GM21367 (cell line): ENCODE measurements around the gene TMEM132D.

Source experiments
- ATAC-seq: cut with Tn5 transposase; IDR thresholded peaks from one replicate; pipeline ENCODE4 v1.9.1; 2021; ENCODE audit not compliant: unreplicated experiment

TMEM132D gene

DNA sequence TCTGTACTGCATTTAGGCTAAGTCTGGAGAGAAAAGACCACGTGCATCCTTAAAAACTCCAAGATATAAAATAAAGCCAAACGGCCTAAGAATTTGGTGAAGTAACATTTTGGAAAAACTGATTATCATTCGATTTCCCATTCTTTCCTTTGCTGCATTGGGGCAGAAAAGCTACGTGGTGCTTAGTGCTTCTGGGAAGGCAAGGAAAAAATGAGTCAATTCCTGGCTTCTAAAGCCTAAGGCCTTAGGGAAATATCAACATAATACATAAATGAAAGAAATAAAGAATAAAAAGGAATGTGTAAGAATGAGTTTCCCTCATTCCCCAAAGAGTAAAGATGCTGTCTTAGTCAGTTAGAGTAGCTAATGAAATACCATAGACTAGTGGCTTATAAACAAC lies 530.1 kb downstream of the TMEM132D start:
- ATAC-seq: no peak

DNA sequence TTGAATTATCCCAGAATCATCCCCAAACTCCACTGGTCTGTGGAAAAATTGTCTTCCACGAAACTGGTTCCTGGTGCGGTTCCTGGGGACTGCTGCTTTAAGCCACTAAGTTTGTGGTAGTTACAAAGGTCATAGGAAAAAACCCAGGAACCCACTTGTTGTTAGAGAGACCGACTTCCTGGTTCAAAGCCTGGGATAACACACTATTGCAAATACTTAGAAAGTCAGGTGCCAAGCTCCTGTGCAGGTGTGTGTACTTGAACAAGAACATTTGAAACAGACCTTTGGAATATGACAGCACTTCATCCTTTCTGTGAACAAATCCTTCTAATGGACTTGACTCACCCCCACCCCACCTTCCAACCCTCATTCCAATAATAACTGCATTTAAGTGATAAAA lies 530.9 kb downstream of the TMEM132D start:
- ATAC-seq: no peak

DNA sequence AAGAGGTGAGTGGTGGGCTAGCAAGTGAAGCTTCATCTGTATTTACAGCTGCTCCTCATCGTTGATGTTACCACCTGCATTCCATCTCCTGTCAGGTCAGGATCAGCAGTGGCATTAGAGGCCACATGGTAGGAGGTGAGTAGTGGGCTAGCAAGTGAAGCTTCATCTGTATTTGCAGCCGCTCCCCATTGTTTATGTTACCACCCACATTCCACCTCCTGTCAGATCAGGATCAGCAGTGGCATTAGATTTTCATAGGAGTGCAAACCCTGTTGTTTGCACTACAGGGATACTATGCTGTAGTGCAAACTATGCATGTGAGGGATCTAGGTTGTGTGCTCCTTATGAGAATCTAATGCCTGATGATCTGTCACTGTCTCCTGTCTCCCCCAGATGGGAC lies 531.5 kb downstream of the TMEM132D start:
- ATAC-seq: no peak

DNA sequence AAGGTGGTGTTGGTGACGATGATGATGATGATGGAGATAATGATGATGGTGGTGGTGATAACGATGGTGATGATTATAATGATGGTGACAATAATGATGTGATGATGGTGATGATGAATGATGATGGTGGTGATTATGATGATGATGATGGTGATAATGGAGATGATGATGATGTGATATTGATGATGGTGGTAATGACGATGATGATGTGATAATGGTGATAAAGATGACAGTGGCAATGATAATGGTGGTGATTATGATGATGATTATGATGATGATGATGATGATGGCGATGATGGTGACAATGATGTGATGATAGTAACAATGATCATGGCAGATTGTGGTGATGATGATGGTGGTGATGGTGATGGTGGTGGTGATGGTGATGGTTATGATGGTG lies 532.6 kb downstream of the TMEM132D start:
- ATAC-seq: no peak

DNA sequence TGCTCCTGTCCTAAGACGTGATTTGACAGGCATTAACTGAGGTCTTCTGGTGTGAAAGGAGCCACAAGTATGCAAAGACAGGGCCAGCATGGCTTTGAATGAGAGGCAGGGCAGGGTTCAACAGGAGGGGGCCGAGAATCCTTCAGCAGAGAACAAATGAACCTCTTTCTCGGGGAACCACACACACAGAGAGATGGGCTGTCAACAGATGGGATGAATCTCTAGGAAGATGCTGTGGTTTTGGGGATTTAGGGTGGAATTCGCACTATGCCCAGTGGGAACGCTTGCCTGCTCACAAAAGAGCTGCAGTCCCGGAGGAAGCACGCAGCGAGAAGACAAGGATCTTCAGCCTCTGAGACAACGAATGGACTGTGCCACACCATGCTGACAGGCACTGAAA lies 537.2 kb downstream of the TMEM132D start:
- no peak for ATAC-seq

DNA sequence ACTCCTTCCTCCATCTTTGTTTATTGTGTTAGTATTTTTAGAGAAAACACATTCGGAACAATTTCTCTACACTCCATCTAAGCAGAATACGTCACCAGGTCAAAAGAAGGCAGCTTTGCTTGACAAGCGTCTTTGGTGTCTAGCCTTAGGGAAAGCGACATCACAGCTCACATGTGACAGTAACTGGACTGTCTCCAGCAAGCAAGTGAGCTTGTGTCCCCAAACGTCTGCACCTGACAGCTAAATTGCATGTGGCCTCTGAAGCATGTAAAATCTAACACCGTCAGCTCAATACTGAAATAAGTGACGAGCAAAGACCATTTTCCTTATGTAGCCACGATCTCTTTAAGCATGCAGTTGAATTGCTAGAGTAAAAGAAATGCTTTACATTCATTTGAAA lies 540.8 kb downstream of the TMEM132D start:
- ATAC-seq: no peak

DNA sequence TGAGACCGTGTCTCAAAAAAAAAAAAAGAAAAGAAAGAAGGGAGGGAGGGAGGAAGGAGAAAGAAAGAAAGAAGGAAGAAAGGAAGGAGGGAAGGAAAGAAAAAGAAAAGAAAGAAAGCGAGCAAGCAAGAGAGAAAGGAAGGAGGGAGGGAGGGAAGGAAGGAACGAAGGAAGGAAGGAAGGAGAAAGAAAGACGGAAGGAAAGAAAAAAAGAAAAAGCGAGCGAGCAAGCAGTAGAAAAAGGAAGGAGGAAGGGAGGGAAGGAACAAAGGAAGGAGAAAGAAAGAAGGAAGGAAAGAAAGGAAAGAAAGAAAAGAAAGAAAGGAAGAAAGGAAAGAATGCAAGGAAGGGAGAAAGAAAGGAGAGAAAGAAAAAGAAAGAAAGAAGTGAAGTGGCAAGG lies 546.6 kb downstream of the TMEM132D start:
- no peak for ATAC-seq

DNA sequence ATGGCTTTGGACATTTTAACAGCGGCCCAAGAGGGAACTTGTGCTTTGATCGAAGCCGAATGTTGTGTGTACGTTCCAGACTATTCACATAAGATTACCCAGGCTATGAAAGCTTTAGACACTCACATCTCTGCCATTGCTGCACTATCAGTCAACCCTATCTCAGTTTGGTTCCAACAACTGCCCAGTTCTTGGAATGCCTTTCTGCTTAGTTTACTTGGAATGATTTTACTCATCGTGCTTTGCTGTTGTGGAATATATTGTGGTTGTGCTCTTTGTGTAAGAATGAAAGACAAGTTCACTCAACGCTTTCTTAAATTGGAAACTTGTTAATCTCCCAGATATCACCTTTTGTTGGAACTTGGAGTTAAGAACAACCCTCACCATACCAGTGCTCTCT lies 552.3 kb downstream of the TMEM132D start:
- no peak for ATAC-seq

DNA sequence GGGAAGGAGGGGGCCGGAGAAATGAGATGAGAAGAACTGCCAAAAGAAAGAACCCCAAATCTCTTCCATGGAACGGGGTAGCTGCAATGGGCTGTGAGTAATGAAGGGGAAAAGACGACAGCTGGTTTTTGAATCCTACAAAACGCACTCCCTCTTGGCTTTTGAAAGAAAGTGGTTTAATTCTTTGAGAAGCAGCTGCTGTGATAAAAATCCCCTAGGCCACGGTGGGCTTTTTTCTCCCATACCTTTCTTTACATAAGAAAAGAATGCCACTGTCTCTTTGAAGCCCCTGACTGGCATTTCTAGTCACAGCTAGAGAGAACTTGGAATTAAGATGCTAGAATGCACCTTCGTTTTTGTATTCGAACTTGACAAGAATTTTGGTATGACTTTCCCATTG lies 564.5 kb downstream of the TMEM132D start:
- no peak for ATAC-seq

DNA sequence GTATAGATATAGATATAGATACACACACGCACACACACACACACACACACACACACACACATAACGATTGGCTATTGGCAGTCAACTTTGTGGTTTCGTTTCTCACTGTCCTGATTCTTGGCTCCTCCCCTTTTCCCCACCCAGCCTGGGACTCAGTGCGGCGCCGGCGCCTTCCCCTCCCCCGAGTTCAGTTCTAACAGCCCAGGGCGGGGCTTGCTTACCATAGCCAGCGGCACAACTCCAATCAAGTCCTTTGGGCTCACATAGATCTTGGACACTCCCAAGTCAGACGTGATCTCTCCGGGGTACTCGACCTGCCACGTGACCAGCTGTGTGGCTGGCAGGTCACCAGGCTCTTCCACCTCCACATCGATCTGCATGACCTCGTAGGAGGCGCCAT lies 566.4 kb downstream of the TMEM132D start:
- ATAC-seq: no peak

DNA sequence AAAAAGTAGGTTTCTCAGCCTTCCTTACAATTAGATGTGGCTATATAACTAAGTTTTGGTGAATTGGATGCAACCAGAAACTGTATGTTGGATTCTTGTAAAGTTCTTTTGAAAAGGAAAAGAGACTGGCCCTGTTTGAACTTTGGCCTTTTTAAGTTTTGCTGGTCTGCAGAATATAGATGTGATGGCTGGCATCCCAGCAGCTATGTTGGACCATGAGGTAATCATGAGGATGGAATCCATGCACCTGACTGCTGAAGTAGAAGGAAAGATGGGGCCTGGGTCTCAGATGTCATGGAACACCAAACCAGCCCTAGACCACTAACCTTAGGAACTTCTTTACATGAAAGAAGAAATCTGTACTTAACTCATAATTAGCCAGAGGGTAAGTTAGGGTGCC lies 568.1 kb downstream of the TMEM132D start:
- ATAC-seq: no peak

DNA sequence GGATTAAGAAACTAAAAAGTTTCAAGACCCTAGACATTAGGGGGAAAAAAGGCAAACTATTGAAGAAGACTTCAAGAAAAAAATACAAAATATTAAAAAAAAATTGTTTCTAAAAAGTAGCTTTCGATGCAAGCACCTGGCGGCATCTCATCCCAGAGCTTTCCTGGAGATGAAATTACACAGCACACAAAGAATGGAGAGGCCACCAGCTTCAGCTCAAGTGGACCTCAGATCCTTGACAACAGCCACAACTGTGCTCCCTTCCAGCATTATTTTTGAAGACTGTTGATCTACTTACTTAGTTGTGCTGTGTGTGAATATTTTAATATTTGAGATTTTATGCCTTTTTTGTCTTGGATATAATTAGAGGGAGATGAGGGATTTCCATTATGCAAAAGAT lies 571.5 kb downstream of the TMEM132D start:
- ATAC-seq: no peak

DNA sequence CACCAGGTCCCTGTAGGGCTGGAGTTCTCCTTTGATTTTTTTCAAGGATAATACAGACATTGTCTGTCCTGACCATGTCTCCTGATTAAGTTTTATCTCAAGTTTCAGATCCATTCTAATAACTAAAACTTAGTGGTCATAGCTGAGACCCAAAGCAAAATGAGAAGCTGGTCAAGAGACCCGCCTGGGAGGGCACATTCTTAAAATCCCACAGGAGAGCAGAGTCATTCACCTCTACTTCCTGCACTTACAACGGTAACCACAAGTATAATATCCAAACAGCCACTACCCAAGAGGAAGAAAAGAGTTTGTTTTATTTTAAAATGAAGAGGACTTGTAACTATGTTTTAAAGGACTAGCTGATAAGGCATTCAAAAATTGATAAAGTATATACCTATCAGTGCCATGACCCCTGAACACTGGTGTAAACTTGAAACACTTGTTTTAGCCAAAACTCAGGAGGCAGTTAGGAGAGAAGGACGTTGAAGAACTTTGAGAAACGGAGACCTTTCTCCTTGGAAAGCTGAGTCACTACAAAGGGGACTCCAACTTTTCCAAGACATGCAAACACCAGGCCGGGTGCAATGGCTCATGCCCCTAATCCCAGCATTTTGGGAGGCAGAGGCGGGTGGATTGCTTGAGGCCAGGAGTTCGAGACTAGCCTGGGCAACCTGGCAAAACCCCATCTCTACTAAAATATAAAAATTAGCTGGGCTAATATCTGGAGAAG lies 572.3 kb downstream of the TMEM132D start:
- no peak for ATAC-seq

DNA sequence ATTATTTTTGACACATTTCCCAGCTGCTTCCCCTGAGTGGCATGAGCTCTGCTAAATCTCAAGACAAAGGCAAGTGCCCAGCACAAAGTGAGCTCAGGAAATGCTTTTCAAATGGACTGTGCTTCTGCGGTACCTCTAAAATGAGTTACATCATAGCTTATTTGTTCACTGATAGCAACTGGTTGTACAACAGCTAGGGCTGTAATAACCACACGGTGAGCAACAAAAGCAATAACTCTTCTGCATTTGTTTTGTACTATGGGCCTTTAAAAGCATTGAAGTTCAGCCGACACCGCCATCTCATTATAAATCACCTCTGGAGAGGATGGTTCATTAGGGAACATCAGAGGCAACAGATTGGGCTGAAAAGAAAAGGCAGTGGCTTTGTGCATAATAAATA lies 575.6 kb downstream of the TMEM132D start:
- ATAC-seq: no peak

DNA sequence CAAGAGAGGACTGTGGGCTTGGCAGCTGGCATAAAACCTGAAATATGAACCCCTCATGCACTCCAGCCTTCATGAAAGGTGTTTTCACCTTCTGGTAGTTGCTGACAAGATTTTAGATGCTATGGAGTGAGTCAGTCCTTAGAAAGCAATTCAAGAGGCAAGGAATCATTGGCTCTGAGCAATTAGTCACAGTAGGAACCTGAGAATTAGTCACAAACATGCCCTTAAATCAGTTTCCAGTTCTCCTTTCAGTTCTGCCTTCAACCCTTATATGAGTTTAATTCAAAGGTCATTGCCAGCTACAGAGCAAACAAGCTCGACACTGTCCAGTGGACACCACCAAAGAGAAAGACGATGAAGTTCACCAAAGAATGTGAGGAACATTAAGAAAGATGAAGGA lies 578.3 kb downstream of the TMEM132D start:
- no peak for ATAC-seq

DNA sequence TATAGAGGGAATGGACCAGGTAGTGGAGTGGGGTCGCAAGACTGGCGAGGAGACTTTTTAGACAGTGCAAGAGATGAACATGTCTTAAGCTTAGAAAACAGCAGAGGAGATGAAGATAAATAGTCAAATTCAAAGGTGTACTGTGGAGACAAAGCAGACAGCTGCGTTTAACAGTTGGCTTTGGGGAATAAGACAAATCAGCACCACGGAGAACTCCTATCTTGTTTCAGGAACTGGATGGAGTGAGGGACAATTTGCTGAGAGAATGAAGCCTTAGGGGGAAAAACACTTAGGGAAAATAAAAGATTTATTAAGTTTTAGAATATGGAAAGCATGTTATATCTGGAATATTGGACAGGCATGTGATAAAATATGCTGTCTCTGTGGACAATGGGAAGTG lies 591.8 kb downstream of the TMEM132D start:
- no peak for ATAC-seq

DNA sequence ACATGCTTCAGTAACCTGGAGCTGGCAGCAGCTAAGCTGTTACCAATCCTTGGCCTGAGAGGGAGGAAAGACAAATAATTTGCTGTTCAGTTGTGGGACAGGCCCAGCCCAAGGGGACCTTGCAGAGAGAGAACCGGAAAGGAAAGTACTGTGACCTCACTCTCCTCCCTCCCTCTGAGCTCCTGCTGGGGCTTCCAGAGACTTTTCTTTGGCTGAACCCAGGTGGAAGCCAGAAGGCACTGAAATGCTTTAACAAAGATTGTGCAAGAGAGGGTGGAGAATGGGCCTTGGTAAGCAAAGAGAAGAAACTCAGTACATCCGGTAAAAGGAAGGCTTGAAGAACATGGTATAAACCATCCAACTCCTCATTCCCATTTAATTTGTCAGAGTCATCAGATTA lies 593.5 kb downstream of the TMEM132D start:
- ATAC-seq: no peak

DNA sequence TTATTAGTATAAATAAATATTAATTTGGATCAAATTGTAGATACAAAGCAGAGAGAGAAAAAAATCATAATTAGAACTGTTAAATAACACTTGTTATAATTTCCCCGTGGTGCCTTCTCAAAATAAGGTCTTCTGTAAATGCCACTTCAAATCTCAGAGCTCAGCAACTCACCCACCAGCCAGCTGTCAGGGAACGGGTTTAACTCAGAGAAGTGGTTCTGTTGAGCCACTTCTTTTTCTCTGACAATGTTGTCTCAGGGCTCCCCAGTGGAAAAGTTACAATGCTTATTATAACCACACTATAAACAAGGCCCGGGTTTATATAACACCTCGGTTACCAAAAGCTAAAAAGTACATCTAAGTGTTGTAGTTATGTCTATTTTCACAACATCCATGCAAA lies 598.0 kb downstream of the TMEM132D start:
- no peak for ATAC-seq

DNA sequence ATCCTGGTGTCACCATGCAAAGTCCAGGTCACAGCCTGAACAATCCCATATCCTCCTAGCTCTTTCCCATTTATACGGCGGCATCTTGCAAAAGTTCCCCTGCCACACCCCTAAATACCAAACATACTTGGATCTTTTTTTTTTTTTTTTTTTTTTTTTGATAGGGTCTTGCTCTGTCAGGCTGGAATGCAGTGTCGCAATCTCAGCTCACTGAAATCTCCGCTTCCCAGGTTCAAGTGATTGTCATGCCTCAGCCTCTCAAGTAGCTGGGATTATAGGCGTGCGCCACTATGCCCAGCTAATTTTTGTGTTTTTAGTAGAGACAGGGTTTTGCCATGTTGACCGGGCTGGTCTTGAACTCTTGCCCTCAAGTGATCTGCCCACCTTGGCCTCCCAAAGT lies 599.3 kb downstream of the TMEM132D start:
- ATAC-seq: no peak

DNA sequence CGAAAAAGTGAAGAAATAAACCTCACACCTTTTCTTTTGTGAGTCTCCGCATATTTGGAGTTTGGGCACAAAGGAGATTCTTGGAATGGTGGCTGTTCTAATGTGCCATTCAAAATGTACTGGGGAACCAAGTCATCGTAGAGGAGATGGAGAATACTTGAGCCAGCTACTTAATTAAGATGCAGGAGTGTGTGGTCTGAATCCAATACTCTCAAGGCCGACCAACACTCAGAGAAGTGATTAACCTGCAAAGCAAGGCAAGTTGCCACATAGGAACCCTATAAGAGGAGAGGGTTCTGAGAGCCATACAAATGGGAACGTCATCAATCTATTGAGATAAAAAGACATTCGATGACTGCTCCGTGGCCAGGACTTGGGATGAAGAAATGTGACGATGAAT lies 603.8 kb downstream of the TMEM132D start:
- no peak for ATAC-seq

DNA sequence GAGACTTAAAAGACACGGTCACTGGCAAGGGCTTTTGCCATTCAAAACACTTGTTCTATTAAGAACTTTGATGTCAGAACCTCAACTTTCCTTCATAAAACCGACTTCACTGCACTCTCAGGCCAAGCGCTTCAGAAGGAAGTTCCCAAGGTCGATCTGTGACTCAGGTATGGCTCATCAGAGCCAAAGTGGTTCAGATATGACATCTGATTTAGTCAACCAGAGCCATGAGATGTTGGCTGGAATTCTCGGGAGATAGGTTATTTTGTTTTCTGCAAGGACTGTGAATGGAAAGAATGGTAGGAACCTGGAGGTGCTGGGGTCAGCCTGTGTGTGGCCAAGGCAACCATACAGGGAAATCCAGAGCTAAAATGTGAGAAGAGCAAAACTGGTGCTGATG lies 604.9 kb downstream of the TMEM132D start:
- no peak for ATAC-seq

DNA sequence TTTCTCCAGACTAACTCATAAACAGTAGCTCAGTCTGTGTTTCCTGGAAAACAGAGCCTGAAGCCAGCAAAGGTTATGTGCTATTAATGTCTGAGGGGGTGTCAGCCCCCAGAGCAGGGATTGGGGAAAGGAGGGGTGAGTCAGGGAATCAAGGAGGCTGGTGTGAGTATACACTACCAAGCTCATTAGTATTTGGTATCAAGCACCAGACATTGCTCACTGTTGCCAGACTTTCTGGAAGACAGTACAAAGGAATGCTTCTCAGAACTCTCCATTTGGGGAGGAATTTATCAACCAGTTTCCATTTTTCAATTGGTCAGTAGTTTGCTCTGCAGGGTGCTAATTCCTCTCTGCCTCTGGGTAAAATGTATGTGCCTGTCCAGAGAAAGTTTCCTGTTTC lies 607.2 kb downstream of the TMEM132D start:
- ATAC-seq: no peak

DNA sequence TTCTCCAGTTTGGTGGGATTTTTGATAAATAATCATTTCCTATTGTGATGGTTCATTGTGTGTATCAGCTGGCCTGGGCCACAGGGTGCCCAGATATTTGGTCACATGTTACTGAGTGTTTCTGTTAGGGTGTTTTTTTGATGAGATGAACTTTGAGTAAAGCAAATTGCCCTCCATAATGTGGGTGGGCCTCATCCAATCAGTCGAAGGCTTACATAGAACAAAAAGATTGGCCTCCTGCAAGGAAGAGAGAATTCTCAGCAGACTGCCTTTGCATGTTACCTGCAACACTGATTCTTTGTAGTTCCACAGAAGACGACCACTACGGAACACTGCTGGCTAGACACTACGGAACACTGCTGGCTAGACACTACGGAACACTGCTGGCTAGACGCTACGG lies 609.0 kb downstream of the TMEM132D start:
- ATAC-seq: no peak

DNA sequence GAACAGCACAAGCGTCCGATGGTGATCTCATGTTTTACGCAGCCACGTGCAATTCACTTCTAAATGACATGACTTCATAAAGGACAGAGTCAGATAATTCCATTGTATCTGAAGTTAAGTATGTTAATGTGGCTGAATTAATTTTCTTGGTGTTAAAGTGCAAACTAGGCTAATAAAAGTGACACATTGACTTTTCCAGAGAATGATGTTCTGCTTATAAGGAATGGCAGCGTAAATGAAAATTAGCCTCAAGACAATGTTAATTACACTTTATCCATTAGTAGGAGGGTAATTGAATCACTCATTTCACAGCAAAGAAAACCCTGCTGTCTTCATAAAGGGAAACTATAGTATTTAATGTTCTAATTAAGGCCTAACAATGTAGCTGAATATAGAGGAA lies 624.1 kb downstream of the TMEM132D start:
- ATAC-seq: no peak
